Peyer's patch (tissue), 4 donors: ENCODE results near the gene ITLN2.

Source experiments
- POLR2A ChIP-seq, 2 donors: fragments of 450-650 bp; IDR thresholded peaks; one replicate each; pipeline ENCODE4 v1.5.1; 2017; ENCODE audit warnings: antibody characterized with exemption in 2 of 2, mild to moderate bottlenecking in 2 of 2, moderate library complexity in 2 of 2
- TF ChIP-seq, protein P1 (sequence below), 6 experiments: fragments of 450-650 bp in 4 of 6; fragments of 200-600 bp in 2 of 6; sonication (generic) in 1 of 6; IDR thresholded peaks; one replicate each; pipeline ENCODE4 v1.5.1; 2017 to 2019; ENCODE audit warnings: antibody characterized with exemption in 6 of 6, mild to moderate bottlenecking in 3 of 6, moderate library complexity in 1 of 6

DNA sequence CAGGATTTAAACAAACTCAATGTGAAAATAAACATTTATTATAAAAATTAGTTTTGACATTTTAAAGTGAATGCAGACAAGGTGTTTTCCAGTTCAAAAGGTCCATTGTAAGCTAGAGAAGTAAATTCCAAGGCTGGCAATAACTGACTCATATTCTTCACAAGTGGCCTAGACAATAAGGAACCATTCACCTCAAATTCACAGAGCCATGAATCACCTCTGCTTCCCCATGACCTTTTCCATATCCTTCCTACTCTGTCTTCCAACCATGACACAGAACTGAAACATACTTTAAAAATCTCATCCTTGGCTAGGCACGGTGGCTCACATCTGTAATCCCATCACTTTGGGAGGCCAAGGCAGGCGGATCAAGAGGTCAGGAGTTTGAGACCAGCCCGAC, 41.6 kb upstream of the ITLN2 start:
- TF ChIP-seq, protein P1, sequence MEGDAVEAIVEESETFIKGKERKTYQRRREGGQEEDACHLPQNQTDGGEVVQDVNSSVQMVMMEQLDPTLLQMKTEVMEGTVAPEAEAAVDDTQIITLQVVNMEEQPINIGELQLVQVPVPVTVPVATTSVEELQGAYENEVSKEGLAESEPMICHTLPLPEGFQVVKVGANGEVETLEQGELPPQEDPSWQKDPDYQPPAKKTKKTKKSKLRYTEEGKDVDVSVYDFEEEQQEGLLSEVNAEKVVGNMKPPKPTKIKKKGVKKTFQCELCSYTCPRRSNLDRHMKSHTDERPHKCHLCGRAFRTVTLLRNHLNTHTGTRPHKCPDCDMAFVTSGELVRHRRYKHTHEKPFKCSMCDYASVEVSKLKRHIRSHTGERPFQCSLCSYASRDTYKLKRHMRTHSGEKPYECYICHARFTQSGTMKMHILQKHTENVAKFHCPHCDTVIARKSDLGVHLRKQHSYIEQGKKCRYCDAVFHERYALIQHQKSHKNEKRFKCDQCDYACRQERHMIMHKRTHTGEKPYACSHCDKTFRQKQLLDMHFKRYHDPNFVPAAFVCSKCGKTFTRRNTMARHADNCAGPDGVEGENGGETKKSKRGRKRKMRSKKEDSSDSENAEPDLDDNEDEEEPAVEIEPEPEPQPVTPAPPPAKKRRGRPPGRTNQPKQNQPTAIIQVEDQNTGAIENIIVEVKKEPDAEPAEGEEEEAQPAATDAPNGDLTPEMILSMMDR (IDR thresholded peaks at IDR 0.05), result no peak
- TF ChIP-seq POLR2A (IDR thresholded peaks at IDR 0.05), result no peak
